ENCODE measurements around the gene OR2H1.

Gene OR2H1

DNA sequence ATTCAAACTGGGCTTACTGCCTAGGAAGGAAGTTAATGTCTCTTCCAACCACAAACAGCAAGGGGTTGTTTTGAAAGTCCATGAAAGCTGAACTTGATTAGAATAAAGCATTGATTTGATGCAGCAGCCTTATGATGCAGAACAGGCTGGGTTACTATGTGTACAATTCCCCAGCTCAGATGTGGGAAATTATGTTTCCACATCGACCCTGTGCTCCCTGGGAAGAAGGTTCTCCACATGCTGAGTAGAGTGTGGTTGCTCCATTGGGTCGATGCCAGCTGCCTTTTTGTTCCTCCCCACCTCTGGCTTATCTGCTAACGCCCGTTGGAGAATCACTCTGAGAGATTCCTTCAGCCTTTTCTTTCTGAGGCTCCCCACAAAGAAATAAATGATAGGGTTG lies 29.6 kb downstream of the OR2H1 start:
- peak; percentile 81 for DNase-seq

DNA sequence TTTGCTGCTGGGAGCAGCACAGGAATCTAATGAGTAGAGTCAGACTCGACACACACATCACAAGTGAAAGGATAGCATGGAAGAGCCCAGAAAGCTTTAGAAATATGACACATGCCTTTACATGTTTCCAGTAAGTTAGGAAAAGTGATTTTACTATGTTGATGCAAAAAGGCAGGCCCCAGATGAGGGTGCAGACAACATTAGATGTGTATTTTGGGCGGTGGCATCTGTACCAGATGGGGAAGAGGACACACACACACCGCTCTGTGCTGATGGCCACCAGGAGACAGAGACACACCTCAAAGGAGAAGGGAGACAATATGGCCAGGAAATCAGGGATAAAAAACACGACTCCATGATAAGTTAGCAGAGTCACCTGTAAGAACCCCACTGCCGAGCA lies 30.2 kb downstream of the OR2H1 start:
- peak; percentile 59 for DNase-seq

DNA sequence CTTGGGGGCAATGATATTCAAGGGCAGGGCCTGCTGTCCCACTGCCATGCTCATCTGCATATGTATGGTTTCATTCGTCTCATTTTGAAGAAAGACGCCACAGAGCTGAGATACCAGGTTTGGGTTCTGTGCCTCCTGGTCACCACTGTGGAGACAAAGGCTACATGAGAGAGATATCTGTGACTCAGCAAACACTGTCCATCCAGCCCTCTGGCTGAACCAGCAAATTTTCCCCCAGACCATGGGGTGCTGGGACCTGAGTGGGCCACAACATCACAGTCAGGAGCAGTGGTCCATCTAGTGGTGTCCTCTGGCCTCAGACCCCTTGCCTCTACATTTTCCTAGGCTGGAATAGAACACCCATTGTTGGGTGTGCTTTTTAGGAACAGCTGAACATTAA lies 30.7 kb downstream of the OR2H1 start, which contains the start of gene MAS1L:
MAS1L (minus strand) TSS at position 297 of the 400 bp plus-strand sequence; CDS start at position 243, 54 bp downstream.
- DNase-seq: no peak

DNA sequence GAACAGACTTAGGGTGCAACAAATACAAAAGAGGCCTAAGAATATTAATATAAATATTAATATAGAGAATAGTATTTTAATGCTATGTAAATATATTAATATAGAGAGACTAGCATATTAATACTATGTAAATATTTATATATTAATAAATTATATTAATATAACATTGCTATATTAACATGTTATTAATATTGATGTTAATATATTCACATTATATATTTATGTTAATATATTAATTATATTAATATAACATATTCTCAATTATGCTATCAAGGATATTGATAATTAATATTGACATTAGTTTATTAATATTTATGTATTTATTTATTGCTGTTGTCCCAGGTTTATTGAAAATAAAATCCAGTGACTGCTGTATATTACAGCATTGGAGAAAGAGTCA lies 31.9 kb downstream of the OR2H1 start:
- no peak for DNase-seq

DNA sequence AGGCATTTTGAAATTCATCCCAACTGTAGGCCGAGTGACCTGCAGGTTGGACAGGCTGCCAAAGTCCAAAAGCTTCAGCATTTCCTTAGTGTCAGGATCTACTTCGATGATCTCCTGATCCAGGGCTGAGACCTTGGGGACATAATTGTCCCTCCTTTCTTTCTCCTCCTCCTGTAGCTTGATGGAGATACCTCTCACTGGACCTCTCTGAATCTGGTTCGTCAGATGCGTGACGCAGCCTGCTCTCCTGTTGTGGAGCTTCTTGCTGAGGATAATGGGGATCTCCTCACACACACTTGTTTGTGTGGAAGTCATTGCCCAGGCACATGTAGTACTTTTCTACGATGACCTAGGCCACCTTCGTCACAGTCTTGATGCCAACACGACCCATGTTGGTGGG lies 32.3 kb downstream of the OR2H1 start:
- no peak for DNase-seq

DNA sequence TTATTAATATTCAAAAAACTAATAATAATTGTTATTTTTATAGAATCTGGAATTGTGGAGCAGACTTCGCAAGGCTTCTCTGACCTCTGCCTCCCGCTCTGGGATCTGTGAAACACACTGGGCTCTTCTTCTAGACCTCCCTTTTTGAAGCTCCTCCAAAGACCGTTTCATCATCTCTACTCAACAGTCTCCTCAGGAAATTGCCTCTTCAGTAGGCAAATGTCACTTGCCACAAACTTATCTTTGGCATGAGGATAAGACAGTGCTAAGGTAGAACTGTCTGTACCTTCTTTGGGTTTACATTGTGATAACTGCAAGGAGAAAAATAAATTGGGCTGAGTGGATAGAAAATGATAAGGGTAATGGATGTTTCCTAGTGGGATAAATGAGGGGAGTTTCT lies 33.1 kb downstream of the OR2H1 start:
- DNase-seq: no peak

DNA sequence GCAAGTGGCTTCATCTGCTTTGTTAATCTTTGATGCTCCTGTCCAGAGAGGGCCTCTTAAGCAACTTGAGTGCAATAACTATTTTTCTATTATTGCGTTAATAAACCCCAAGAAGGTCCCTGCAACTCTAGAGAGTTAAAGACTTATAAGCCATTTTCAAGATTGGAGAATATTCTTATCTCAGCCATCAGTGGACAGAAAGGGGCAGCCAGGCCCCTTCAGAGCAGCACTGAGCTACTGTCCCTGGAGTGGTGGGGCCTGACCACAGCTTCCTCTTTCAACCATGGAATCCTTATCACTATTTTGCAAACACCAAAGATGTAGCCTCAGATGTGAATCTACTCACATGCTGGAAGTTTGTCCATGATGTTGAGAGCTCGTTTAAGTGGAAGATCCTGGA lies 33.6 kb downstream of the OR2H1 start:
- DNase-seq: no peak

DNA sequence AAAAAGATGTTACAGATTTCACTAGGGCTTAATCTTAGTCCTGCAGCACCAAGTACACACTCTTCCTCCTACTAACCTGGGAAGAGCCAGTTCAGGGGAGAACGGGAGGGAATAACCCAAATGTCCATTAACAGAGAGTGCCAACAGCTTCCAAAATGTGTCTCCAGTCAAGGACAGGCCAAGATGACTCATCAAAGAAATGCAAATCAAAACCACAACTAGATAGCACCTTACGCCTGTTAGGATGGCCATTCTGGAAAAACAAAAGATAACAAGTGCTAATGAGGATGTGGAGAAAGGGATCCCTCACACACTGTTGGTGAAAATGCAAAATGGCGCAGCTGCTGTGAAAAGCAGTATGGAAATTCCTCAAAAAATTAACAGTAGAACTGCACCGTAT lies 34.6 kb downstream of the OR2H1 start:
- DNase-seq: no peak

DNA sequence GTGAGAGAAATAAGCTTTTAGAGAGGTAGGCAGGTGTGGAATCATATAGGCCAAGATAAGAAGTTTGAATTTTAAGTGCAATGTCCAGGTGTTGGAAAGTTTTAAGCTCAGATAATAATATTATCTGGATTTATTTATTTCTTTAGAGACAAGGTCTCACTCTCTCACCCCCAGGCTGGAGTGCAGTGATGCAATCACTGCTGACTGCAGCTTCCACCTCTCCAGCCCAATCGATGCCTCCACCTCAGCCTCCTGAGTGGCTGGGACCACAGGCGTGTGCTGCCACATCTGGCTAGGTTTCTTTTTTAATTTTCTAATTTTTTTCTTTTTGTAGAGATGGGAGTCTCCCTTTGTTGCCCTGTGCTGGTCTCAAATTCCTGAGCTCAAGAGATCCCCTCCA lies 36.3 kb downstream of the OR2H1 start:
- no peak for DNase-seq

DNA sequence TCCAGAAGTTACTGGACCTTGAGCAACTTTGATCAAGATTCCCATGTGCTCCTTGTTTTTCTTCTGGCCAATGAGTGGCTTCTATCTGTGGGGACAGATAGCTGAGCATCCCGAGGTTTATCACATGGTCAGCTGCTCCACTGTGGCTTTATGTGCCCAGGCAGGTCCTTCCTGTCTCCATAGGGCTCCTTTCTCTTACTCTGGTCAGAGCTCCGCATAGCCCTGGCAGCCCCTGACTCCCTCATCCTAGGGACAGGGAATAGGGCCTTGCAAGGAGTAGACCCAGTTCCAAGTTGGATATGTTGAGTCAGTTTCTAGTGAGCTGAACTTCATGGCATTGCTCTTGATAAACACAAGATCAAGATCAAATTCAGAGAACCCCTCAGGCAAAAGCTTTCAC lies 37.2 kb downstream of the OR2H1 start:
- DNase-seq: no peak

DNA sequence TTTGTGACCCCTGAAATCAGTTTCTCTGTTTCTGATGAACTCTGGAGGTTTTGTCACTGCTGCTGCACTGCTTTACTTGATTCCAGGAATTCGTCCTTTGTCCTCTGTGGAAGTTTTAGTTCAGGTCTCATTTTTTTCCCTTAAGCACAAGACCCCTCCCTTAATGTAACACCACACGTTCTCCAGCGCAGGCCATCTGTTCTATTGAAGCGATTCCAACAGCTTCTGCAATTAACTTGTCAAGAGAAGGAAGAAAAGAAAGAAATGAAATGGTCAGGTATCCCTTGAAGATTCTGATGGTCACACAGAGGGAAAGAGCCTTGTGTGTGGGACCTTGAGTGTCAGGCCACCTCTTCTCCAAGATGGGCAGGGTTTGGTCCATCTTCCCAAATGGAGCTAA lies 38.6 kb downstream of the OR2H1 start:
- no peak for DNase-seq

DNA sequence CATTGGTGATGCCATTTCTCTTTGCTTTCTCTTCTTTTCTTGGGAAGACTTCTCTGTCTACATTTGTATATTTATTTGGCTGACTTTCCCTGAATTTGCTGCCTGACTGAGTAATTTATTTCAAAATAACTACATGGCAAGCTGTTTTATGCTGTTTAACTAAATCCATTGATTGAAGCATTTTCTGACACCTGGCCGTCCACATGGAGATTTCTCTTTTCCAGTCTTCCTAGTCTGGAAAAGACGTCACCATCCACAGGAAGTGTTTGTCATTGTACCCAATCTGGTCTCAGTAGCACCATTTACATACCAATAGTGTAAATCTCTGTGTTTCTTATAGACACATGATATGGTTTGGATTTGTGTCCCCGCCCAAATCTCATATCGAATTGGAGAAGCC lies 40.0 kb downstream of the OR2H1 start:
- no peak for DNase-seq

DNA sequence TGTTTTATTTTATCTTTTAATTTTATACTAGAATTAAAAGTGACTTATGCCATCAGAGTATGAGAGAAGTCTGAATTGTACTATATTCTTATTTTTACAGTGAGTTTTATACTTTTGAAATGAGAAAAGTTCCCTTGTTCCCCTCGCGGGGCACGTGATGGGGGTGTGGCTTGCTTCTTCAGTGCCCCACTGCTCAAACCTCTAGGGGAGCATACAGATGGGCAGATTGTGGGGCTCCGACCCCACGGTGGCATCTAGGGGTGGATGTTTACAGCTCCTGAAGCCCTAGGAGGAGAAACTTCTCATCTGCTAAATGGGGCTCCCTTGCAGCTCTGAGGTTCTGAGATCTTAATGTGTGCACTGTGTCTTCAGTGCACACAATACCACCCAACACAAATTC lies 42.7 kb downstream of the OR2H1 start:
- DNase-seq: no peak

DNA sequence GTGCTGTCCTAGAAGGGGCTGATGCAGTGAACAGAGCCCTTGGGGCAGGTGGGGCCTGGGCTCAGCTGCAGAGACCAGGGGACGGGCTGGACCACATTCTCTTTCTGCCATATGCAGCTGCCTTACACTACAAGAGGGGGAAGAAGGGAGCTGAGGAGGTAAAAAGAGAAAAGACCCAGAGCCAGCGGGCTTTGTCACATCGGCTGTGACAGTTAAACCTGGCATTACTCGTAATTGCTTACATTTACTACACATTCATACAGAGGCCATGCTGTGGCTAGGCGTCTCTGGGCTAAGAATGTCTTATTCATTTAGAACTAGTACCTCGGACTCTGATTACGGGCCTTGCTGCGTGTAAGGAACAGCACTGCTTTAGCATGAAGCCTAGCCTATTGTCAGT lies 43.6 kb downstream of the OR2H1 start:
- no peak for DNase-seq

DNA sequence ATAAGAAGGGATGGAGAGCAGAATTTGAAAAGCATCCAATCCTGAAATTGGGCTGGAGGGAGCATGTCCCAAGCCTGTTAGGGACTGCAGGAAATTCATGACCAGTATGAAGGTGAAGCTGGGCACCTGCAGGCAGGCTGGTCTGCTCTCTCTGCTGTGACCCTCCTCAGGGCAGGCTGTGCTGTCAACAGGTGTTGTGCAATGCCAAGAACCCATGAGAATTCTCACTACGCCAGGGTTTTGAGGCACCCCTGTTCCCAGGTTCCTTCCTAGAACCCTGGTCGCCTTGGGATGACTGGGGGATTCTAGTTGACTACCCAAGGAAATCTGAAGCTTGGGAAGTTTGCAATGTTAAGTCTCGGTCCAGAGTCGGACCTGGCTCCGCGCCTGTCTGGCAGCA lies 44.2 kb downstream of the OR2H1 start:
- no peak for DNase-seq

DNA sequence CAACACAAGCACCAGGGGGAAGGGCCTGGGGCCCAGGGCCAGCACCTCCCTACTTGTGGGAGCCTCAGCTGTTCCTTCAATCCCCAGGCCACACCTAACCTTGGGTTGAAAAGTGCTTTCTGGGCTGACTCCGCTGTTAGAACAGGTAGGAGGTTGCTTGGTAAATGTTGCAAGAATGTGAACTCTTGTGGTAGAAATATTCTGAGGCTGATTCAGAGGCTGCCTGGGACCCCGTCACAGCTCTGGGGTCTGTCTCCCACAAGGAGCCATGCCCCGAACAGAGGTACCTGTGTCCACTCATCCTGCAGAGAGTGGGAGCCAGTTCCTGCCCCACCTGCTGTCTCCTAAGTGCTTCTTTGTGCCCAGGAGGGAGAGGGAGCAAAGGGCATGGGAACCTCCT lies 45.2 kb downstream of the OR2H1 start:
- DNase-seq: no peak

DNA sequence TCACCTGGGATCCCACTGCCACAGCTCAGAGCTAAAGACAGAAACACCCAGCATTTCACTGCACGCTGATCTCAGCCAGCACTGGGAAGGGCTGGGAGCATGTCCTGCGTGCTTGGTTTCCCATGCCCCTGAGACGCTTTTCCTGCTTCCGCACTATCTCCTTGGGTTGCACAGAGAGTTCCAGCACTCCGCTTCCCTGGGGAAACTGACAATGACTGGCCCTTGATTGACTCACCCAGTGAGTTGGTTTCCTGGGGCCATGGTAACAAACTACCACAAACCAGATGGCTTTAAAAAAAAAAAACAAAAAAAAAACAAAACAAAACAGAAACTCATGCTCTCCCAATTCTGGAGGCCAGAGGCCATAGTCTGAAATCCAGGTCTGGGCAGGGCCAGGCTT lies 45.6 kb downstream of the OR2H1 start:
- DNase-seq: no peak

DNA sequence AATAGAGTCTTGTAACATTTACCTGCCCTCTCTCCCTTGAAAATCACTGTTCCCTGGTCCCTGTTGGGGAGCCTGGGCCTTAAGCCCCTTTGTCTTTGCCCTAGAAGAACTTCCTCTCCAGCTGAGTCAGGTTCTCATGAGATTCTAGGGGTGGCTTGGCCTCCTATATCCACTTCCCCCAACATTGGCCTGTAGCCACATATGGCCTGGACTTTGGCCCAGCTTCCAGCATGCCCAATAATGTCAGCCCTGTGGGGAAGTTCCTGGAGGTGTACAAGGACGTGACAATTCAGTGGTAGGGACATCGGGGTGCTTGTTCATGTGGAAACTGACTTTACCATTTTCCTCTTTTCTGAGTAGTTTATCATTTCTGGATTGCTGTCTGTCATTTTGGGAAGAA lies 48.0 kb downstream of the OR2H1 start:
- DNase-seq: no peak

DNA sequence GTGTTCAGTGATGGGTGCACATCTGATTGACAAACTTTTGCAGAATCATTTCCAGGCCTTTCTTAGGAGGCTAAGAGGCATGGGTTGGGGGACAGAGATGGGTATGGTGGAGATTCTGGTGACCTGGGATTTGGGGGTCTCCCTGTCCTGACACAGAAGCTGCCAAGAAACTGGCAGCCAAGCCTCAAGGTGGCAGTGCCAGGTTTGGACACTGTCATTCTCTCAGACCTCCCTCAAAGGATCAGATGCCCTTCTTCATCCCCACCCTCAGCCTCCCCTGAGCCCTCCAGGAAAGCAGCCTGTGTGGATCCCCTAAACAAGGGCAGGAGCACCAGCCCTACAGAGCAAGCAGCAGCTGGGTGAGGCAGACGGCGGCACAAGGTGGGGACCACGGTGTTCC lies 48.9 kb downstream of the OR2H1 start:
- no peak for DNase-seq

DNA sequence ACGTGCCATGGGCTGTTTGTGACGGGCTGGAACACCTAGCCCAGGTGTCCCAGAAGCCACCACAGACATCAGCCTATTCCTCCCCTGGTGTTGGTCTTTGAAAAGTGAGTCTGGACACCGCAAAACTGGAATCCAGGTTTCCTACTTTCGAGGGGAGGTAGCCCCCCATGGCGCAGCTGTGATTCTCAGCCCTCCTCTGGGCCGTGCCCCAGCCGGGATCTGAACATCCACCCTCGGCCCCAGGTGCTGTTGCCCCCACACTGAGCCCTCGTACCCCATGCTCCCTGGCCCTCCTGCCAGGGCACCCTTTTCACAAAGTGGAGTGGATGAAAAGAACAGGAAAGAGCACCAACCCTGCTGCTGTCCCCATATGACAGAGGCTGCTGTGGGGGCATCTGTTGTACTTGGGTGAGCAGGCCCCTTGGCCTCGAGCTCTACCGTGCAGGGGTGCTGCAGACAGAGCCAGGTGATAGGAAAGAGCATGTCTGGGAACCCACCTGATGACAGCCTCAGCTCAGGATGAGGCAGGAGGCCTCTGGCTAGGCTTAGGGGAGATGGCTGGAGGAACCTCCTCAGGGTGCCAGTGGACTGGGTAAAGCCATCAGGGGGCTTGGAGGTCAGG lies 49.6 kb downstream of the OR2H1 start:
- DNase-seq: no peak

DNA sequence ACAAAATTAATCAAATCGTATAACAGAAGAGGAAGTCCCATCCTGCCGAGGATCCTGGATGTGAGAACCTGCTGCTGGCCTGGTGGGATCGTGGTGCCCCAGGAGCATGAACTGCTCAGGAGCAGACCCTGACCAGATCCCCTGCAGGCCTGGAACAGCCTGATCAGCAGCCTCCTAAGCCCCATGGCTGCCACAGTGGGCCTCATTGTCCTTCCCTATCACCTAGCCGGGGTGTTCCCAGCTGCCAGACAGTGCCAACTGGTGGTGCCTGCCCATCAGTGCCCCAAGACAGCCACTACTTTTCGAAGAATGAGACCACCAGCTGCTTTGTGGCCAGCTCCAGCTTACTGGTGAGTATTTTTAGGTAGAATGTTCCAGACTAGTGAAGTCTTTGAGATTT lies 50.4 kb downstream of the OR2H1 start:
- no peak for DNase-seq

DNA sequence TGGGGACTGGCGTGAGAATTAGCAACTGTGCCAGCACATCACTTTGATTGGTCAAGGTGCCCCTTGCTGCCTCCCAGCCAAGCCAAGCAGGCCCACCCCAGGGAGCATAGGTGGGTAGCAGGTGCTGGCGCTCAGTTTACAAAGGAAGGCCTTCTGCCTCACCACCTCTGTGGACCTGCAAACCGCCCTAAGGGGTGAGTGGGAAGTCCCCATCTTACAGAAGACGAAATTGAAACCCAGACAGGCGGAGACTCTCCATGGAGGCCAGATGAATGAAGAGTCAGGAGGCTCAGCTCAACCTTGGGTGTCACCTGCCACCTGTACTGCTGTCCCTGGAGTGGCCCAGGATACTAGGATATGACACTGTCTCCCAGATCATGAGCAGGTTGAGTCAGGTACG lies 52.3 kb downstream of the OR2H1 start:
- DNase-seq: no peak

DNA sequence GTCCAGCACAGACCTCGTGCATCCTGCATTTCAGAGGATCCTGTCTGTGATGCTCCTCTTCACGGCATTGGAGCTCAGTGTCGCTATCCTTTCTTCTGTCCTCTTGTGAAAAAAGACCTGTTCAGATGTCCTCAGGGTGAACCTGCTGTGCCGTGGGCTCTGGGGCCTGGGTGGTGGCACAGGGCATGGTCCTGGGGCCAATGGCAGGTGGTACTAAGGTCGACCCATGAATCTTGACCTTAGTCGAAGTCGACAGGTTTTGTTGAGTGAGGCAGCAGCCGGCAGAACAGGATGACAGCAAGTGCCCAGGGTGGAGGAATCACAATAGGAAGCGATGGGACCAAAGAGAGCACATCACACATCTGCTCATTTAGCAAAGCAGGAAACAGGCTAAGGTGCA lies 52.8 kb downstream of the OR2H1 start:
- no peak for DNase-seq

DNA sequence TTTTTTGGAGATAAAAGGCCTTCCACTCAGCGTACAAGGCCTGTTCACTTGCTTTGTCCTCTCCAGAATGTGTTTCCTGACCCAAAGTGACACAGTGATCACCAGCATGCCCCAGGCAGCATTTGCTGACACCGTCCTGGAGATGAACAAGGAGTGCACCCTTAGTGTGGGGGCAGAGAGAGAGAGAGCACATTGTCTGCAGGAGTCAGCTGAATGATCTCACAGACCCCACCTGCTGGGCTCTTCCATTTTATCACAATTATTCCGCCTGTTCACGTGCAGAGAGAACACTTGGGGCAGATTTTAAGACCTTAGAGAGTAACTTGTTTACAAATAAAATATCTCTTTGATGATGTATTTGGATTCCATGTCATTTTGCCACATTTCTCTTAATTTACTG lies 53.2 kb downstream of the OR2H1 start:
- peak; percentile 61 for DNase-seq

DNA sequence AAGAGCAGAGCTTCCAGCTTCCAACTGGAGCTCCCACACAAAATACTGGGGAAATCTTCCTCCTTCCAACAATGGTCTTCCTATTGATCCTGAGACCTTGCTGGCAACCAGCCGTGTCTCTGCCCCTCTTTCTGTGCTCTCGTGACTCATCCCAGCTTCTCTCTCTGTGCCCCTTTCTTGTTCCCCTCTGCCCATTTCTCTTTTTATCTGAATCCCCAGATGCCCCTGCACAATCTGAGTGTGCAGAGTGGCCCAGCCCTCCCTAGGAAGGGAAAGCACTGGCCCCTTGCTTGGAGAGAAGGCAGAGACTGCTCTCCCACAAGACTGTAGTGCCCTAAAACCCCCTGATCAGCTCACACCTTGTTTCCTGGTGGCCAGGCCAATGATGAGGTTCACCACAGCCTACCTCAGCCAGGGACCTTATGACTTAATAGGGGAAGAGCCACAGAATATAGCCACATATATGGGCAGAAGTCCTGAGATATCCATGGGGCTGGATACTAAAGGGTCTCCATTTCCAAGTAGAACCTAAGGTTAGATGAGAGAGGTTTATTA lies 53.9 kb downstream of the OR2H1 start:
- no peak for DNase-seq

All from NCI-H2227 treated with DMSO at 0.1 percent for 48 hours (cell line).